Uterus (tissue), 2 donors: ENCODE measurements around the gene FBLN5.

Experiments used
- POLR2A ChIP-seq, 2 donors: fragments of 450-650 bp; IDR thresholded peaks; one replicate each; pipeline ENCODE4 v1.6.1; 2016; ENCODE audit warnings: antibody characterized with exemption in 2 of 2, mild to moderate bottlenecking in 1 of 2, moderate library complexity in 1 of 2
- TF ChIP-seq, protein P1 (sequence below), 4 experiments: fragments of 200-600 bp in 2 of 4; fragments of 450-650 bp in 2 of 4; sonication (generic) in 2 of 4; IDR thresholded peaks; one replicate each; pipeline ENCODE4 v1.5.1; 2016 to 2019; ENCODE audit warnings: antibody characterized with exemption in 4 of 4, mild to moderate bottlenecking in 2 of 4, moderate library complexity in 1 of 4

DNA sequence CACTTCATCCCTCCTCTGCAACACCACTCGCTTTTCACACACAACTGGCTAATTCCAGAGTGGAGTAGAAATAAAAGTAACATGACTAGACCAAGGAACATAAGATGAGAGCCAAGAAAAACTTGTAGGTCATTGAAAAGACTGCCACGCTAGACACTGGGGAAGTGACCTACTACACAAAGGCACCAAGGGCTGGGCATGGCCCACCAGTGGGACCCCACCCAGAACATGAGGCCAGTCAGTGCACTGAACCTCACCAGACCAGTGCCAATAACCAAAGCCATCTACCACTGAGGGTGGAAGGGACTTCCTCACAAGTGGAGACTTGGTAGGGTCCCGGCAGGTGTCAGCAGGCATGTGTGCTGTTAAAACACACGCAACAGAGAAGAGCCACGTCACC lies 19.7 kb downstream of the FBLN5 start:
- TF ChIP-seq, protein P1, sequence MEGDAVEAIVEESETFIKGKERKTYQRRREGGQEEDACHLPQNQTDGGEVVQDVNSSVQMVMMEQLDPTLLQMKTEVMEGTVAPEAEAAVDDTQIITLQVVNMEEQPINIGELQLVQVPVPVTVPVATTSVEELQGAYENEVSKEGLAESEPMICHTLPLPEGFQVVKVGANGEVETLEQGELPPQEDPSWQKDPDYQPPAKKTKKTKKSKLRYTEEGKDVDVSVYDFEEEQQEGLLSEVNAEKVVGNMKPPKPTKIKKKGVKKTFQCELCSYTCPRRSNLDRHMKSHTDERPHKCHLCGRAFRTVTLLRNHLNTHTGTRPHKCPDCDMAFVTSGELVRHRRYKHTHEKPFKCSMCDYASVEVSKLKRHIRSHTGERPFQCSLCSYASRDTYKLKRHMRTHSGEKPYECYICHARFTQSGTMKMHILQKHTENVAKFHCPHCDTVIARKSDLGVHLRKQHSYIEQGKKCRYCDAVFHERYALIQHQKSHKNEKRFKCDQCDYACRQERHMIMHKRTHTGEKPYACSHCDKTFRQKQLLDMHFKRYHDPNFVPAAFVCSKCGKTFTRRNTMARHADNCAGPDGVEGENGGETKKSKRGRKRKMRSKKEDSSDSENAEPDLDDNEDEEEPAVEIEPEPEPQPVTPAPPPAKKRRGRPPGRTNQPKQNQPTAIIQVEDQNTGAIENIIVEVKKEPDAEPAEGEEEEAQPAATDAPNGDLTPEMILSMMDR (IDR thresholded peaks at IDR 0.05): no peak
- TF ChIP-seq POLR2A (IDR thresholded peaks at IDR 0.05): no peak
